Kidney (tissue), 14 donors: ENCODE results near the gene ZC3H13. TPM values are rescaled to one million over a fixed set of nuclear protein-coding genes. Genes with fewer than 3 reads are reported as not detected.

ENCODE experiments used
- DNase-seq, 5 donors: peaks; one replicate each; pipeline ENCODE4 v3.0.0-alpha.2; 2013 to 2020
- FAIRE-seq: peaks from 2 replicates; lab custom pipeline; 2012; peaks lifted over from hg19 to GRCh38; lab: Jason Lieb, UNC
- H3K27ac ChIP-seq, 2 donors: one replicate each; pipeline ENCODE4 v1.7.0; 2013; ENCODE audit warnings: low read depth in 2 of 2, low read length in 2 of 2, inconsistent platforms in 1 of 2
- H3K27me3 ChIP-seq: one replicate; pipeline ENCODE4 v1.7.1; 2013; ENCODE audit warnings: low read length, inconsistent platforms; ENCODE audit not compliant: control insufficient read depth, insufficient read depth
- H3K36me3 ChIP-seq, 3 donors: one replicate each; pipeline versions ENCODE4 v1.7.0 to v1.7.1; 2013; ENCODE audit warnings: low read length in 3 of 3, control low read depth in 1 of 3, inconsistent platforms in 1 of 3; ENCODE audit not compliant: insufficient read depth in 3 of 3, control insufficient read depth in 2 of 3
- H3K4me1 ChIP-seq, 3 donors: one replicate each; pipeline versions ENCODE4 v1.7.0 to v1.7.1; 2013; ENCODE audit warnings: low read length in 3 of 3, inconsistent platforms in 1 of 3, low read depth in 1 of 3; ENCODE audit not compliant: control insufficient read depth in 2 of 3, insufficient read depth in 2 of 3
- H3K4me3 ChIP-seq, 3 donors: one replicate each; pipeline versions ENCODE4 v1.7.0 to v1.8.1; 2013; ENCODE audit warnings: low read length in 3 of 3, control low read depth in 1 of 3, inconsistent platforms in 1 of 3
- H3K9ac ChIP-seq, 3 donors: one replicate each; pipeline versions ENCODE4 v1.7.0 to v1.7.1; 2013; ENCODE audit warnings: low read length in 3 of 3, control low read depth in 1 of 3, inconsistent platforms in 1 of 3
- H3K9me3 ChIP-seq, 3 donors: one replicate each; pipeline versions ENCODE4 v1.7.0 to v1.7.1; 2013; ENCODE audit warnings: low read length in 3 of 3, control low read depth in 1 of 3, inconsistent platforms in 1 of 3; ENCODE audit not compliant: control insufficient read depth in 2 of 3, insufficient read depth in 1 of 3
- CTCF ChIP-seq: IDR thresholded peaks from 3 replicates; pipeline ENCODE4 v1.5.1; 2012; ENCODE audit warnings: mild to moderate bottlenecking, moderate library complexity, borderline replicate concordance; ENCODE audit not compliant: insufficient read depth; ENCODE audit errors: extremely low read depth
- intact Hi-C: fragments of 100-400 bp; cut with DNase I; formaldehyde crosslinking; loops from one replicate; pipeline ENCODE4 v1.11.1; 2022
- polyA plus RNA-seq: library from polyadenylated mRNA; stranded (reverse); fragments of 350-450 nt; fragmentation: Illumina TruSeq; extraction: RNeasy Lipid Tissue Mini Kit (QIAGEN cat#74804); gene quantifications from one replicate; pipeline ENCODE4 v1.2.3, GENCODE V29; 2014; ENCODE audit warnings: low read depth, low replicate concordance; ENCODE audit not compliant: insufficient read depth
- total RNA-seq: library from RNA; stranded (reverse); fragmentation: NEBNext Ultra II Directional; extraction: Animal tissue kit (Norgen Biotek cat#: 25700); gene quantifications from one replicate; pipeline ENCODE4 v1.2.1, GENCODE V29; 2021
- donor health status: control.
- donor health status: control.
- donor health status: control.
- donor health status: control.
- donor health status: control.
- donor health status: DM: yes; HTN: yes; CAD: no.
- donor health status: Normal renal cell carcinoma (clear cell type).

The ZC3H13 gene
- total and polyA plus RNA-seq, 2 donors from 2014 or later, result 6.4 to 53.1 TPM

DNA sequence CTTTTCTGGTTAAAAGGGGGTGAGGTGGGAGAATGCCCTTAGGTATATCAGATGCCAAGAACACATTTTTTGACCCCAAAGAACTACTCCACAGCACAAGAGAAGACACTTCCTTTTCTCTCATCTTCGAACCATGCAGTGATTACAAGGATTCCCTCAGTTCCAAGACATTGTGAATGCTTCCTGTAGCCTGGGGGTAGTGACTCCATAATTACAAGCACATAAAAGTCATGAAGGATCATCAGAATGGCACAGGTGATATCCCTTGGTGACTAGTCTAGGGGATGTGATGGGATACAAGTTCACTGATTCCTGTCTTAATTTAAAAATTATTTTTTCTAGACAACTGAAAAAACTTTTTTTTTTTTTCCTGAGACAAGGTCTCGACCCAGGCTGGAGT lies 78.0 kb downstream of the ZC3H13 start:
- intact Hi-C loops, result no loop called here
- H3K9ac ChIP-seq, result no peak overlapping the region
- H3K9me3 ChIP-seq, result no peaks in the 10 kb centered on the region
- H3K4me1 ChIP-seq, result no peaks in the 10 kb centered on the region
- no peak for TF ChIP-seq CTCF
- H3K27ac ChIP-seq, result no peak overlapping the region
- H3K4me3 ChIP-seq, result no peak overlapping the region
- DNase-seq (no peak), FAIRE-seq (no peak)
- no peaks in the 10 kb centered on the region for H3K27me3 ChIP-seq
- H3K36me3 ChIP-seq, result peaks cover 7 to 24% (median 14%) of the 10 kb centered on the region in 3 donors

- peaks cover 17 to 41% (median 36%) of the 10 kb centered on the region in 3 donors for H3K36me3 ChIP-seq
- TF ChIP-seq CTCF, result no peak
- no peak overlapping the region for H3K4me3 ChIP-seq
- no peaks in the 10 kb centered on the region for H3K9me3 ChIP-seq
- no peak overlapping the region for H3K27ac ChIP-seq
- no peak overlapping the region for H3K9ac ChIP-seq
- no peaks in the 10 kb centered on the region for H3K27me3 ChIP-seq
- FAIRE-seq, result no peak
- no peak for DNase-seq
- no peaks in the 10 kb centered on the region for H3K4me1 ChIP-seq
- intact Hi-C loops, result no loop called here
Observed at GRCh38 chr13:45967589-45967988, 85.0 kb downstream of the ZC3H13 start.

- no peak for TF ChIP-seq CTCF
- Histone ChIP-seq H3K36me3 (peaks cover 14 to 40% (median 32%) of the 10 kb centered on the region in 3 donors), H3K4me1 (no peaks in the 10 kb centered on the region), H3K27ac (no peak overlapping the region), H3K9me3 (no peaks in the 10 kb centered on the region), H3K27me3 (no peaks in the 10 kb centered on the region), H3K4me3 (no peak overlapping the region), H3K9ac (no peak overlapping the region)
- DNase-seq (no peak), FAIRE-seq (no peak)
- intact Hi-C loops, result no loop called here
Observed at GRCh38 chr13:45966715-45967114, 85.8 kb downstream of the ZC3H13 start.

- H3K4me3 ChIP-seq, result no peak overlapping the region
- H3K36me3 ChIP-seq, result peaks cover 9 to 25% (median 10%) of the 10 kb centered on the region in 3 donors
- no peak for DNase-seq
- no peak for FAIRE-seq
- no peaks in the 10 kb centered on the region for H3K4me1 ChIP-seq
- H3K27me3 ChIP-seq, result no peaks in the 10 kb centered on the region
- H3K9me3 ChIP-seq, result no peaks in the 10 kb centered on the region
- intact Hi-C loops, result no loop called here
- no peak overlapping the region for H3K9ac ChIP-seq
- TF ChIP-seq CTCF, result no peak
- H3K27ac ChIP-seq, result no peak overlapping the region
Observed at GRCh38 chr13:45961468-45961867, 91.1 kb downstream of the ZC3H13 start.
